Ectodermal cell (in vitro differentiated cells): Measurements from ENCODE around the gene A2M.

Source experiments
- H3K27ac ChIP-seq: 2 replicates; pipeline ENCODE4 v1.7.0; 2013; ENCODE audit warnings: mild to moderate bottlenecking, low read depth, low read length; ENCODE audit not compliant: insufficient read depth, poor library complexity, severe bottlenecking
- H3K27me3 ChIP-seq: 2 replicates; pipeline ENCODE4 v1.7.0; 2013; ENCODE audit warnings: mild to moderate bottlenecking, low read length; ENCODE audit not compliant: insufficient read depth, control insufficient read depth, poor library complexity, severe bottlenecking
- H3K36me3 ChIP-seq: one replicate; pipeline ENCODE4 v1.7.0; 2013; ENCODE audit warnings: low read length; ENCODE audit not compliant: control insufficient read depth, insufficient read depth
- H3K4me1 ChIP-seq: one replicate; pipeline ENCODE4 v1.7.0; 2013; ENCODE audit warnings: low read length; ENCODE audit not compliant: control insufficient read depth, insufficient read depth
- H3K4me3 ChIP-seq: 2 replicates; pipeline ENCODE4 v1.7.0; 2013; ENCODE audit warnings: low read depth, low read length, control low read depth; ENCODE audit not compliant: insufficient read depth
- H3K9me3 ChIP-seq: 2 replicates; pipeline ENCODE4 v1.7.0; 2013; ENCODE audit warnings: mild to moderate bottlenecking, low read length, moderate library complexity; ENCODE audit not compliant: control insufficient read depth
- WGBS, 2 experiments: methylation state at CpG; one replicate each; pipeline ENCODE4 v1.1.7; 2013; ENCODE audit warnings: missing lambda C conversion rate in 2 of 2; 5-methylcytosine and 5-hydroxymethylcytosine counted together

A2M gene

GRCh38 chr12:9064201-9064814 is 51.4 kb downstream of the A2M start:
- Histone ChIP-seq H3K36me3 (no peaks in the 10 kb centered on the region), H3K4me1 (no peaks in the 10 kb centered on the region), H3K4me3 (peak overlapping the region; percentile 67), H3K27ac (peak overlapping the region; percentile 53), H3K9me3 (no peaks in the 10 kb centered on the region), H3K27me3 (no peaks in the 10 kb centered on the region)
- WGBS, 2 experiments, result 1% methylated on average over 51 of the region's 51 CpGs

GRCh38 chr12:9052610-9053009 is 63.1 kb downstream of the A2M start:
- no peaks in the 10 kb centered on the region for H3K36me3 ChIP-seq
- no peak overlapping the region for H3K27ac ChIP-seq
- no peaks in the 10 kb centered on the region for H3K9me3 ChIP-seq
- H3K4me3 ChIP-seq, result no peak overlapping the region
- H3K4me1 ChIP-seq, result no peaks in the 10 kb centered on the region
- H3K27me3 ChIP-seq, result no peaks in the 10 kb centered on the region
- WGBS, 2 experiments, result 86 to 100% methylated on average over 1 of the region's 1 CpG

- 89 to 93% methylated on average over 6 of the region's 6 CpGs for WGBS, 2 experiments
- H3K27me3 ChIP-seq, result no peaks in the 10 kb centered on the region
- no peaks in the 10 kb centered on the region for H3K4me1 ChIP-seq
- H3K4me3 ChIP-seq, result no peak overlapping the region
- H3K27ac ChIP-seq, result no peak overlapping the region
- H3K9me3 ChIP-seq, result no peaks in the 10 kb centered on the region
- H3K36me3 ChIP-seq, result no peaks in the 10 kb centered on the region
Measured at GRCh38 chr12:9051158-9051550, 64.6 kb downstream of the A2M start.

GRCh38 chr12:9050521-9051157 is 65.1 kb downstream of the A2M start:
- no peaks in the 10 kb centered on the region for H3K9me3 ChIP-seq
- WGBS, 2 experiments, result 92% methylated on average over 15 of the region's 15 CpGs
- no peaks in the 10 kb centered on the region for H3K4me1 ChIP-seq
- H3K4me3 ChIP-seq, result no peak overlapping the region
- no peaks in the 10 kb centered on the region for H3K36me3 ChIP-seq
- H3K27me3 ChIP-seq, result no peaks in the 10 kb centered on the region
- H3K27ac ChIP-seq, result no peak overlapping the region

DNA sequence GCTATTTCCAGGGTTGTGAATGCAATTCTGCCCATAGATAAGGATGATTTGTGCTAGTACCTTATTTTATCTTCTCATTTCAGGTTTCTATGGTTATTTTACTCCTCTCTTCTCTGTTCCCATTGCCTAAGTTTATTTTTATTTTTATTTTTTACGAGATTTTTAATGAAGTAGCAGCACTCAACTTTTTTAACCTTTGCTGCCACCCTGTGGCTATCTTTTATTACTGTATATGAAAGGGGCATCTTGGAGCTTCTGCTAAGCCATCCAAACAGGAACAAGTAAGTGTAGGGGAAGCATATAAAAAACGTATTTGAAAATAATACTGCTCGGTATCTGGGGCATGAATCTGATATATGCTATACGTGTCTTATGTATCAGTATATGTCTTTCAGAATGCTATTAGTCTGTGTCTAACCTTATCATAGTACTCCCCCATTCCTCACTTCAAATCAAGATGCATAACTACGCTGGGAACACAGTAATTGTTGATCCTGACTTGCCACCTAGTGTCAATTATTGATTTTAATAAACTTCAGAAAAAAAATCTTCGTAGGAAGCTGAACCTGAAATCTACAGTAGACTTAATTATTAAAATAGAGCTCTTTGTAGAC is 66.1 kb downstream of the A2M start:
- WGBS, 2 experiments, result 39 to 46% methylated on average over 5 of the region's 6 CpGs
- Histone ChIP-seq H3K4me1 (no peaks in the 10 kb centered on the region), H3K9me3 (no peaks in the 10 kb centered on the region), H3K36me3 (no peaks in the 10 kb centered on the region), H3K27me3 (no peaks in the 10 kb centered on the region), H3K4me3 (no peak overlapping the region), H3K27ac (no peak overlapping the region)

DNA sequence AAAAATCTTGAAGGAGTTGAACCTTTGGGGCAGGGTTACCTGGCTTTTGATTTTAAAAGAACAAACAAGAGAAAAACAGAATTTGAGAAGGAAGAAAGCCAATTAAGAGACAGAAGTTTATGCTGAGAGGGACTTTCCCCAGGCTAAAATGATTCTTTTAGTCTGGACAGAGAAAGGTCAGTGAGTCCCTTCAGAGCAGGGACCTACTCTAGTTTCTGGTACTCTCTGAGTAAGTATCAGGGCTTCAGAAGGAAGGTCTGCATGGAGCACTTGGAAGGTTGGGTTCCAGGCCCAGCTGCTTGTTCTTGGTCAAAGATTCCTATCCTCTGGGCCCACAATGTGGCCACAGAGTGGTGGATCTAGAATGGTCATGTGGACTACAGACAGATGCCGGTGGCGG is 66.8 kb downstream of the A2M start:
- WGBS, 2 experiments, result 93 to 97% methylated on average over 2 of the region's 2 CpGs
- no peak overlapping the region for H3K4me3 ChIP-seq
- no peak overlapping the region for H3K27ac ChIP-seq
- no peaks in the 10 kb centered on the region for H3K9me3 ChIP-seq
- no peaks in the 10 kb centered on the region for H3K36me3 ChIP-seq
- no peaks in the 10 kb centered on the region for H3K4me1 ChIP-seq
- H3K27me3 ChIP-seq, result no peaks in the 10 kb centered on the region

- Histone ChIP-seq H3K4me1 (no peaks in the 10 kb centered on the region), H3K27ac (no peak overlapping the region), H3K27me3 (no peaks in the 10 kb centered on the region), H3K9me3 (no peaks in the 10 kb centered on the region), H3K4me3 (no peak overlapping the region), H3K36me3 (no peaks in the 10 kb centered on the region)
- 88 to 92% methylated on average over 1 of the region's 1 CpG for WGBS, 2 experiments
Measured at GRCh38 chr12:9047105-9047504, 68.6 kb downstream of the A2M start.

GRCh38 chr12:9043766-9044165 is 72.0 kb downstream of the A2M start:
- Histone ChIP-seq H3K4me1 (no peaks in the 10 kb centered on the region), H3K36me3 (no peaks in the 10 kb centered on the region), H3K27me3 (no peaks in the 10 kb centered on the region), H3K27ac (no peak overlapping the region), H3K9me3 (no peaks in the 10 kb centered on the region), H3K4me3 (no peak overlapping the region)
- 92 to 93% methylated on average over 2 of the region's 2 CpGs for WGBS, 2 experiments

DNA sequence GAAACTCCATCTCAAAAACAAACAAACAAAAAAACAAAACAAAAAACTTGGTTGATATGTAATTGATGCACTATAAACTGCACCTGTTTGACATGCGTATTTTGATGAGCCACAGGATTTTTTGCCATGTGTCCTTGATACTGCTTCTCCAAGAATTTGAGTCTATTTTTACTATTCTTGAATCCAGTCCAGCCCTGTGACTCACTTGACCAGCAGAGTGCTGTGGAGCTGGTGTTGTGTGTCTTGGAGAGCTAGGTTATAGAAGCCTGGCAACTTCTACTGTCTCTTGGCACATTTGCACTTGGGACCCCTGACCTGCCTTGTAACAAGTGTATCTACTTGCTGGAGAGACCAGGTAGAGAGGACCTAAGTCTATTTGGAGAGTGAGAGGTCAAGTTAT is 74.4 kb downstream of the A2M start:
- WGBS, 2 experiments, result 95 to 97% methylated on average over 1 of the region's 1 CpG
- Histone ChIP-seq H3K9me3 (no peaks in the 10 kb centered on the region), H3K27ac (no peak overlapping the region)

GRCh38 chr12:9040484-9041186 is 75.1 kb downstream of the A2M start:
- Histone ChIP-seq H3K36me3 (no peaks in the 10 kb centered on the region), H3K4me3 (no peak overlapping the region), H3K27me3 (no peaks in the 10 kb centered on the region), H3K27ac (no peak overlapping the region), H3K4me1 (no peaks in the 10 kb centered on the region), H3K9me3 (no peaks in the 10 kb centered on the region)
- WGBS, 2 experiments, result 85 to 88% methylated on average over 5 of the region's 5 CpGs

More for the DNA sequence above, 74.4 kb downstream of the A2M start:
- Histone ChIP-seq H3K27me3 (no peaks in the 10 kb centered on the region), H3K36me3 (no peaks in the 10 kb centered on the region), H3K4me3 (no peak overlapping the region), H3K4me1 (no peaks in the 10 kb centered on the region)
